Sigmoid colon (tissue), 4 donors: ENCODE results near the gene GPR34.

Experiments
- CTCF ChIP-seq, 4 experiments: fragments of 450-650 bp in 3 of 4; fragments of 200-600 bp in 1 of 4; IDR thresholded peaks; one replicate each; pipeline ENCODE4 v1.5.1; 2016 to 2019; ENCODE audit warnings: antibody characterized with exemption in 4 of 4, mild to moderate bottlenecking in 3 of 4, moderate library complexity in 2 of 4
- EP300 ChIP-seq, 4 donors: sonication (generic); formaldehyde crosslinking; IDR thresholded peaks; one replicate each; pipeline ENCODE4 v1.6.1; 2017; ENCODE audit warnings: antibody characterized with exemption in 4 of 4
- POLR2A ChIP-seq, 2 donors: fragments of 450-650 bp; IDR thresholded peaks; one replicate each; pipeline ENCODE4 v1.6.1; 2016; ENCODE audit warnings: antibody characterized with exemption in 2 of 2, mild to moderate bottlenecking in 2 of 2, moderate library complexity in 2 of 2
- POLR2AphosphoS5 ChIP-seq, 4 donors: sonication (generic); formaldehyde crosslinking; IDR thresholded peaks; one replicate each; pipeline ENCODE4 v1.6.1; 2017; ENCODE audit warnings: antibody characterized with exemption in 4 of 4

- TF ChIP-seq POLR2AphosphoS5 (IDR thresholded peaks at IDR 0.05) (no peak), POLR2A (IDR thresholded peaks at IDR 0.05) (no peak), CTCF (IDR thresholded peaks at IDR 0.05) (no peak), EP300 (IDR thresholded peaks at IDR 0.05) (no peak)
Measured at GRCh38 chrX:41718481-41719235, 29.9 kb downstream of the GPR34 start.
